OCI-LY7 (cell line): ENCODE data around the gene SLC35F4. TPM values are rescaled to one million over a fixed set of nuclear protein-coding genes. Genes with fewer than 3 reads are reported as not detected.

Source experiments
- BruUV-seq: library from RNA; stranded (reverse); fragments of 400-500 nt; replicated peaks from 2 replicates; lab custom pipeline; 2021; lab: Mats Ljungman, UMichigan
- CTCF ChIA-PET: fragments of 300-600 bp; sonication (Branson Sonifier 250); formaldehyde crosslinking; loops from one replicate; lab custom pipeline; 2022; ENCODE audit warnings: antibody characterized with exemption; ENCODE audit not compliant: unreplicated experiment; lab: Charles Lee
- POLR2A ChIA-PET: fragments of 300-600 bp; sonication (Branson Sonifier 250); formaldehyde crosslinking; loops from one replicate; lab custom pipeline; 2022; ENCODE audit warnings: antibody characterized with exemption; lab: Charles Lee
- DNase-seq: peaks from one replicate; pipeline ENCODE4 v3.0.0-alpha.2; 2015; ENCODE audit warnings: low spot score
- H2AFZ ChIP-seq: fragments of 200-600 bp; sonication (generic), shearing (Covaris generic); 2 replicates; pipeline ENCODE4 v1.6.1; 2014; ENCODE audit warnings: mild to moderate bottlenecking, antibody characterized with exemption, low read length, moderate library complexity
- H3K27ac ChIP-seq: fragments of 200-600 bp; sonication (generic); 2 replicates; pipeline ENCODE4 v1.5.1; 2014; ENCODE audit warnings: mixed run types, low read depth, mild to moderate bottlenecking, moderate library complexity, low read length, inconsistent platforms; ENCODE audit not compliant: poor library complexity, severe bottlenecking
- H3K36me3 ChIP-seq: fragments of 200-600 bp; sonication (generic); 2 replicates; pipeline ENCODE4 v1.6.1; 2014; ENCODE audit warnings: mild to moderate bottlenecking, antibody characterized with exemption, low read length, moderate library complexity, mixed read lengths; ENCODE audit not compliant: insufficient read depth
- H3K4me1 ChIP-seq: fragments of 200-600 bp; sonication (generic); 2 replicates; pipeline ENCODE4 v1.5.1; 2014; ENCODE audit warnings: mild to moderate bottlenecking, low read length; ENCODE audit not compliant: insufficient read depth, poor library complexity, severe bottlenecking
- H3K4me2 ChIP-seq: fragments of 200-600 bp; sonication (generic); 2 replicates; pipeline ENCODE4 v1.6.1; 2014; ENCODE audit warnings: mild to moderate bottlenecking, low read length
- H3K4me3 ChIP-seq: fragments of 200-600 bp; sonication (generic); 2 replicates; pipeline ENCODE4 v1.5.1; 2014; ENCODE audit warnings: mild to moderate bottlenecking, low read depth, low read length; ENCODE audit not compliant: poor library complexity, severe bottlenecking
- H3K79me2 ChIP-seq: fragments of 200-600 bp; sonication (generic); 2 replicates; pipeline ENCODE4 v1.6.1; 2016; ENCODE audit warnings: low read depth, mild to moderate bottlenecking, low read length, moderate library complexity, mixed read lengths; ENCODE audit not compliant: insufficient read depth
- H3K9me2 ChIP-seq: fragments of 200-600 bp; sonication (generic); 2 replicates; pipeline ENCODE4 v1.6.1; 2016; ENCODE audit warnings: mild to moderate bottlenecking, low read length, mixed read lengths; ENCODE audit not compliant: insufficient read depth
- H3K9me3 ChIP-seq: fragments of 200-600 bp; sonication (generic); 2 replicates; pipeline ENCODE4 v1.6.1; 2014; ENCODE audit warnings: mild to moderate bottlenecking, mixed run types, low read length, mixed read lengths
- H4K20me1 ChIP-seq: fragments of 200-600 bp; sonication (generic); 2 replicates; pipeline ENCODE4 v1.6.1; 2014; ENCODE audit warnings: mild to moderate bottlenecking, antibody characterized with exemption, low read length, moderate library complexity, mixed read lengths; ENCODE audit not compliant: insufficient read depth
- EZH2phosphoT487 ChIP-seq: fragments of 200-600 bp; sonication (generic); IDR thresholded peaks from 2 replicates; pipeline ENCODE4 v1.6.1; 2018; ENCODE audit warnings: low read depth, borderline replicate concordance, mild to moderate bottlenecking, mixed run types, antibody characterized with exemption, low read length, moderate library complexity, mixed read lengths
- intact Hi-C: fragments of 100-400 bp; cut with micrococcal nuclease; formaldehyde crosslinking; loops from one replicate; pipeline ENCODE4 v1.10.0; 2022; ENCODE audit not compliant: unreplicated experiment
- total RNA-seq, 2 experiments: library from RNA; depleted of rRNA in 1 of 2; stranded (reverse); fragments of >200 nt in 1 of 2; shearing (Covaris generic) in 1 of 2; gene quantifications; 2 replicates each; pipeline ENCODE4 v1.2.3, GENCODE V29; 2014 to 2022
- TF ChIP-seq, protein P1 (sequence below): fragments of 200-600 bp; sonication (generic); conservative IDR thresholded peaks from 2 replicates; pipeline ENCODE4 v1.5.1; 2014; ENCODE audit warnings: mild to moderate bottlenecking, antibody characterized with exemption, low read length, moderate library complexity, mixed read lengths

SLC35F4 gene
- total RNA-seq, 2 experiments from 2014 or later = not detected

GRCh38 chr14:57583396-57583795 lies 282.5 kb downstream of the SLC35F4 start:
- Histone ChIP-seq H3K4me2 (no peak overlapping the region), H3K79me2 (no peaks in the 10 kb centered on the region), H2AFZ (no peak overlapping the region), H3K4me1 (no peaks in the 10 kb centered on the region), H3K36me3 (no peaks in the 10 kb centered on the region), H3K9me2 (no peaks in the 10 kb centered on the region), H3K4me3 (no peak overlapping the region), H3K9me3 (no peaks in the 10 kb centered on the region), H3K27ac (no peak overlapping the region), H4K20me1 (no peaks in the 10 kb centered on the region)
- no peak for DNase-seq
- no TSS peak for BruUV-seq
- intact Hi-C loops = no loop called here
- ChIA-PET CTCF (no interaction called here), POLR2A (no interaction called here)
- TF ChIP-seq EZH2phosphoT487 = no peak
- TF ChIP-seq, protein P1, sequence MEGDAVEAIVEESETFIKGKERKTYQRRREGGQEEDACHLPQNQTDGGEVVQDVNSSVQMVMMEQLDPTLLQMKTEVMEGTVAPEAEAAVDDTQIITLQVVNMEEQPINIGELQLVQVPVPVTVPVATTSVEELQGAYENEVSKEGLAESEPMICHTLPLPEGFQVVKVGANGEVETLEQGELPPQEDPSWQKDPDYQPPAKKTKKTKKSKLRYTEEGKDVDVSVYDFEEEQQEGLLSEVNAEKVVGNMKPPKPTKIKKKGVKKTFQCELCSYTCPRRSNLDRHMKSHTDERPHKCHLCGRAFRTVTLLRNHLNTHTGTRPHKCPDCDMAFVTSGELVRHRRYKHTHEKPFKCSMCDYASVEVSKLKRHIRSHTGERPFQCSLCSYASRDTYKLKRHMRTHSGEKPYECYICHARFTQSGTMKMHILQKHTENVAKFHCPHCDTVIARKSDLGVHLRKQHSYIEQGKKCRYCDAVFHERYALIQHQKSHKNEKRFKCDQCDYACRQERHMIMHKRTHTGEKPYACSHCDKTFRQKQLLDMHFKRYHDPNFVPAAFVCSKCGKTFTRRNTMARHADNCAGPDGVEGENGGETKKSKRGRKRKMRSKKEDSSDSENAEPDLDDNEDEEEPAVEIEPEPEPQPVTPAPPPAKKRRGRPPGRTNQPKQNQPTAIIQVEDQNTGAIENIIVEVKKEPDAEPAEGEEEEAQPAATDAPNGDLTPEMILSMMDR = no peak

- Histone ChIP-seq H3K79me2 (no peaks in the 10 kb centered on the region), H3K4me1 (no peaks in the 10 kb centered on the region), H3K4me2 (no peak overlapping the region), H3K36me3 (no peaks in the 10 kb centered on the region), H4K20me1 (no peaks in the 10 kb centered on the region), H2AFZ (no peak overlapping the region), H3K9me2 (no peaks in the 10 kb centered on the region), H3K9me3 (no peaks in the 10 kb centered on the region), H3K4me3 (no peak overlapping the region), H3K27ac (no peak overlapping the region)
- TF ChIP-seq, protein P1 = no peak
- TF ChIP-seq EZH2phosphoT487 = no peak
- BruUV-seq = no TSS peak
- DNase-seq = no peak
- intact Hi-C loops = no loop called here
- ChIA-PET CTCF (no interaction called here), POLR2A (no interaction called here)
Measured at GRCh38 chr14:57582746-57583145, 283.1 kb downstream of the SLC35F4 start.

GRCh38 chr14:57578801-57579200 lies 287.1 kb downstream of the SLC35F4 start:
- Histone ChIP-seq H2AFZ (no peak overlapping the region), H3K4me1 (no peaks in the 10 kb centered on the region), H3K4me3 (no peak overlapping the region), H3K9me2 (no peaks in the 10 kb centered on the region), H3K79me2 (no peaks in the 10 kb centered on the region), H3K27ac (no peak overlapping the region), H4K20me1 (no peaks in the 10 kb centered on the region), H3K36me3 (no peaks in the 10 kb centered on the region), H3K4me2 (no peak overlapping the region), H3K9me3 (no peaks in the 10 kb centered on the region)
- no peak for DNase-seq
- POLR2A ChIA-PET = no interaction called here
- CTCF ChIA-PET = no interaction called here
- no TSS peak for BruUV-seq
- TF ChIP-seq EZH2phosphoT487 = no peak
- TF ChIP-seq, protein P1 = no peak
- intact Hi-C loops = no loop called here
